Gastrocnemius medialis (tissue), 4 donors: ENCODE results near the gene RAB7A.

Source experiments
- POLR2A ChIP-seq, 2 donors: fragments of 450-650 bp; IDR thresholded peaks; one replicate each; pipeline ENCODE4 v1.6.1; 2017; ENCODE audit warnings: antibody characterized with exemption in 2 of 2, mild to moderate bottlenecking in 2 of 2, moderate library complexity in 2 of 2
- TF ChIP-seq, protein P1 (sequence below), 5 experiments: fragments of 450-650 bp in 3 of 5; fragments of 200-600 bp in 2 of 5; sonication (generic) in 2 of 5; IDR thresholded peaks in 4 of 5; conservative IDR thresholded peaks in 1 of 5; 1 replicate in 4 of 5; 2 replicates in 1 of 5; pipeline ENCODE4 v1.5.1; 2016 to 2019; ENCODE audit warnings: antibody characterized with exemption in 5 of 5, mild to moderate bottlenecking in 3 of 5, moderate library complexity in 3 of 5

DNA sequence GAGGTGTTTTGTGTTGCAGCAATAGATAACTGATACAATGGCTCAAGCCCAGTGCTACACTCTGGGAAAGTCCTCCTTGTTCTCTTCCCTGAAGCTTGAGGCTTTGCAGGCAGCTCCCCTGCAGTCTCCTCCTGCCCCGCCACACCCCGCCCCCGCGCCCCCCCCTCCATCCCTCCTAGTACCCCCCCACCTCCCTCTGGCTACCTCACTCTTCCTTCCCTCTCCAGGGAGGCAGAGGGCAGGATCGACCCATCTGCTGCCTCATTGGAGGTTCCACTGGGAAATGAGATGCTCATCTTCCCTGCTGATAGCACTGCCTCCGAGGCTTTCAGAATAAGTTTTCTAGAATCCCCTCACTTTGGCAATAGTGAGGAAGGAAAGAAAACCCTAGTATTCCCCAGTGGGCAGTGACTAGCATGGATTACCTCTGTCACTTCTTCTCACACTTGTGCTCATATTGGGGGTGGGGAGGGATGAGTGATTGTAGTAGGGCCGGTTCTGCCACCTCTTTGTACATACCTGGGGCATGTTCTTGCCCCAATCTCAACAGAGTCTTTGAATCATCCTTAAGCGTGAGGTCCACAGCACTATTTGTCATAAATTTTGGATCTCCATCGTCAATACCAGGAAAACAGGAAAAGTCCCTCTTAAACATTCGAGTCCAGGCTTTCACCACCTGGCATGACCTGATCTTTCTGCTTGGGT, 16.3 kb upstream of the RAB7A start:
- TF ChIP-seq, protein P1, sequence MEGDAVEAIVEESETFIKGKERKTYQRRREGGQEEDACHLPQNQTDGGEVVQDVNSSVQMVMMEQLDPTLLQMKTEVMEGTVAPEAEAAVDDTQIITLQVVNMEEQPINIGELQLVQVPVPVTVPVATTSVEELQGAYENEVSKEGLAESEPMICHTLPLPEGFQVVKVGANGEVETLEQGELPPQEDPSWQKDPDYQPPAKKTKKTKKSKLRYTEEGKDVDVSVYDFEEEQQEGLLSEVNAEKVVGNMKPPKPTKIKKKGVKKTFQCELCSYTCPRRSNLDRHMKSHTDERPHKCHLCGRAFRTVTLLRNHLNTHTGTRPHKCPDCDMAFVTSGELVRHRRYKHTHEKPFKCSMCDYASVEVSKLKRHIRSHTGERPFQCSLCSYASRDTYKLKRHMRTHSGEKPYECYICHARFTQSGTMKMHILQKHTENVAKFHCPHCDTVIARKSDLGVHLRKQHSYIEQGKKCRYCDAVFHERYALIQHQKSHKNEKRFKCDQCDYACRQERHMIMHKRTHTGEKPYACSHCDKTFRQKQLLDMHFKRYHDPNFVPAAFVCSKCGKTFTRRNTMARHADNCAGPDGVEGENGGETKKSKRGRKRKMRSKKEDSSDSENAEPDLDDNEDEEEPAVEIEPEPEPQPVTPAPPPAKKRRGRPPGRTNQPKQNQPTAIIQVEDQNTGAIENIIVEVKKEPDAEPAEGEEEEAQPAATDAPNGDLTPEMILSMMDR (IDR thresholded peaks at IDR 0.05 in 4 of 5, conservative IDR thresholded peaks at IDR 0.05 in 1 of 5) = no peak
- no peak for TF ChIP-seq POLR2A (IDR thresholded peaks at IDR 0.05)
